Thymus (tissue), 11 donors: ENCODE measurements around the gene AIMP1. TPM values are rescaled to one million over a fixed set of nuclear protein-coding genes. Genes with fewer than 3 reads are reported as not detected.
A peak's percentile ranks its signal among the peaks of the same experiment; 100 is the strongest.
"Not testable (repeated sequence)": the region's sequence is repeated elsewhere in the genome, so short reads cannot be mapped to it uniquely, and the experiment has no call there.

Source experiments
- DNase-seq, 9 donors: peaks; one replicate each; pipeline ENCODE4 v3.0.0-alpha.2; 2013; ENCODE audit warnings: low spot score in 9 of 9, low read depth in 6 of 9, missing footprints in 1 of 9
- H3K27ac ChIP-seq, 2 donors: one replicate each; pipeline ENCODE4 v1.5.1; 2013; ENCODE audit warnings: control low read depth in 1 of 2, low read depth in 1 of 2, low read length in 1 of 2, mild to moderate bottlenecking in 1 of 2, moderate library complexity in 1 of 2
- H3K27me3 ChIP-seq, 2 donors: one replicate each; pipeline ENCODE4 v1.5.1; 2013; ENCODE audit warnings: low read length in 1 of 2; ENCODE audit not compliant: control insufficient read depth in 2 of 2, insufficient read depth in 1 of 2
- H3K36me3 ChIP-seq, 2 donors: one replicate each; pipeline ENCODE4 v1.5.1; 2013; ENCODE audit warnings: low read length in 1 of 2, mild to moderate bottlenecking in 1 of 2, moderate library complexity in 1 of 2; ENCODE audit not compliant: control insufficient read depth in 2 of 2, insufficient read depth in 2 of 2
- H3K4me1 ChIP-seq, 2 donors: one replicate each; pipeline ENCODE4 v1.5.1; 2013; ENCODE audit warnings: low read length in 2 of 2; ENCODE audit not compliant: control insufficient read depth in 2 of 2, insufficient read depth in 2 of 2
- H3K4me3 ChIP-seq, 2 donors: one replicate each; pipeline ENCODE4 v1.5.1; 2013; ENCODE audit warnings: low read length in 2 of 2, control low read depth in 1 of 2, mild to moderate bottlenecking in 1 of 2
- H3K9me3 ChIP-seq, 2 donors: one replicate each; pipeline ENCODE4 v1.5.1; 2013; ENCODE audit warnings: low read length in 1 of 2, mild to moderate bottlenecking in 1 of 2; ENCODE audit not compliant: control insufficient read depth in 2 of 2, insufficient read depth in 1 of 2
- WGBS: extraction: QIAGEN DNeasy Blood & Tissue Kit; methylation state at CpG from one replicate; pipeline ENCODE4 v1.1.7; 2013; 5-methylcytosine and 5-hydroxymethylcytosine counted together
- polyA plus RNA-seq: library from polyadenylated mRNA; stranded (reverse); fragments of 200-250 nt; gene quantifications from one replicate; pipeline ENCODE4 v1.2.3, GENCODE V29; 2013
- total RNA-seq: library from RNA; stranded (reverse); fragments of 120-200 nt; gene quantifications from one replicate; pipeline ENCODE4 v1.2.4, GENCODE V29; 2013
- donor health status: healthy.

The AIMP1 gene
- total and polyA plus RNA-seq, 2 donors, result 39.3 to 46.2 TPM

DNA sequence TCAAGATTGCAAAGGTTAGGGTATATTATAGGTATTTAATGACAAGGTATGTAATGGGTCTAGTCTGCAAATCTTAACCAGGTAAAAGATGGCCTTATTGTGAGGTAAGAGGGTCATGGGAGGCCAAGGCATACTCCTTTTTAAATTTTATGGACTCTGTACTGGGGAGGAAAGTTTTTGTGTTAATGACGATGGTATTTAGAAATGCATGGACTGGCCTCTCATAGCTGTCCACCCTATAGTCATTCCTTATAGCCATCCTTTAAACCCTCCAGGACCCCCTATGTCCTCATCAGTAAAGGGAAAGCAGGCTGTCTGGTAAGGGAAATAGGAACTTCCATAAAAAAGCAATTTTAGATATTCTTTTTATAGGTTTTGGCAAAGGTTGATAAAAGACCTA, 1.5 kb downstream of the AIMP1 start:
- no peak for DNase-seq
- no peak overlapping the region for H3K27ac ChIP-seq
- 99% methylated on average over 1 of the region's 1 CpG for WGBS
- H3K4me3 ChIP-seq, result no peak overlapping the region
- no peaks in the 10 kb centered on the region for H3K9me3 ChIP-seq
- no peaks in the 10 kb centered on the region for H3K27me3 ChIP-seq
- H3K4me1 ChIP-seq, result peaks cover 10 to 14% of the 10 kb centered on the region in 2 donors
- peaks cover 4 to 5% of the 10 kb centered on the region in 2 donors for H3K36me3 ChIP-seq

- no peak for DNase-seq
- Histone ChIP-seq H3K36me3 (peaks cover 4 to 5% of the 10 kb centered on the region in 2 donors), H3K27ac (no peak overlapping the region), H3K4me3 (no peak overlapping the region), H3K27me3 (no peaks in the 10 kb centered on the region), H3K9me3 (no peaks in the 10 kb centered on the region), H3K4me1 (peaks cover 10 to 14% of the 10 kb centered on the region in 2 donors)
Observed at GRCh38 chr4:106318511-106318910, 2.2 kb downstream of the AIMP1 start.

GRCh38 chr4:106320235-106320634, 3.9 kb downstream of the AIMP1 start:
- H3K4me3 ChIP-seq, result no peak overlapping the region
- no peaks in the 10 kb centered on the region for H3K27me3 ChIP-seq
- peaks cover 4 to 5% of the 10 kb centered on the region in 2 donors for H3K36me3 ChIP-seq
- peaks cover 3 to 10% of the 10 kb centered on the region in 2 donors for H3K4me1 ChIP-seq
- no peaks in the 10 kb centered on the region for H3K9me3 ChIP-seq
- 97% methylated on average over 1 of the region's 1 CpG for WGBS
- no peak for DNase-seq
- H3K27ac ChIP-seq, result no peak overlapping the region

DNA sequence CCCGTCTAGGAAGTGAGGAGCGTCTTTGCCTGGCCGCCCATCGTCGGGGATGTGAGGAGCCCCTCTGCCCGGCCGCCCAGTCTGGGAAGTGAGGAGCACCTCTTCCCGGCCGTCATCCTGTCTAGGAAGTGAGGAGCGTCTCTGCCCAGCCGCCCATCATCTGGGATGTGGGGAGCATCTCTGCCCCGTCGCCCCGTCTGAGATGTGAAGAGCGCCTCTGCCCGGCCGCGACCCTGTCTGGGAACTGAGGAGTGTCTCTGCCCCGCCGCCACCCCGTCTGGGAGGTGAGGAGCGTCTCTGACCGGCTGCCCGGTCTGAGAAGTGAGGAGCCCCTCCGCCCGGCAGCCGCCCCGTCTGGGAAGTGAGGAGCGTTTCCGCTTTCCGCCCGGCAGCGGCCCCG, 4.8 kb downstream of the AIMP1 start:
- H3K27ac ChIP-seq, DNase-seq, H3K27me3 ChIP-seq, H3K36me3 ChIP-seq, H3K9me3 ChIP-seq, H3K4me3 ChIP-seq: not testable (repeated sequence)
- H3K4me1 ChIP-seq, result peaks cover 3 to 10% of the 10 kb centered on the region in 2 donors
- 97% methylated on average over 34 of the region's 34 CpGs for WGBS

GRCh38 chr4:106321814-106322213, 5.5 kb downstream of the AIMP1 start:
- not testable (repeated sequence) for H3K36me3 ChIP-seq, H3K27ac ChIP-seq, DNase-seq, H3K4me3 ChIP-seq, H3K9me3 ChIP-seq, H3K27me3 ChIP-seq
- 95% methylated on average over 6 of the region's 6 CpGs for WGBS
- peaks cover 3 to 10% of the 10 kb centered on the region in 2 donors for H3K4me1 ChIP-seq

GRCh38 chr4:106323119-106323518, 6.8 kb downstream of the AIMP1 start:
- Histone ChIP-seq H3K27ac (no peak overlapping the region), H3K36me3 (peaks cover 10 to 17% of the 10 kb centered on the region in 2 donors), H3K4me3 (no peak overlapping the region), H3K27me3 (no peaks in the 10 kb centered on the region), H3K9me3 (no peaks in the 10 kb centered on the region), H3K4me1 (no peaks in the 10 kb centered on the region)
- no peak for DNase-seq

DNA sequence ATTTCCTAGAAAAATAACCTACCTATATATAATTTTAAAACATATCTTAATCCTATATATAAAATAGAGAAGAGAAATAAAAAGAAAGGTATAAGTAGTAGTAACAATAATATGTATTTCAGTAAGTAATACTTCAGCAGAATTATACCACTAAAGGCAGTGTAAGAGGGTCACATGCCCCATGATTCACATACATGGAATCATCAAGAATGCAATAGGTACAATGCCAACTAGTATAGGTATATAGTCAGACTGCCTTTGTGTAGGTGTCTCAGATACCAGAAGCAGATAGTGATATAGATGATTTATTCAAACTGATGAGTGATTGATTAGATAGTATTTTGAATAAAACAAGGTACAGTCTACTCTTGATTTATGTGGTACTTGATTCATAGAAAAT, 9.4 kb downstream of the AIMP1 start:
- DNase-seq, result no peak

GRCh38 chr4:106329041-106329618, 12.8 kb downstream of the AIMP1 start:
- 75% methylated on average over 1 of the region's 1 CpG for WGBS
- Histone ChIP-seq H3K9me3 (no peaks in the 10 kb centered on the region), H3K27ac (no peak overlapping the region), H3K4me1 (no peaks in the 10 kb centered on the region), H3K36me3 (peaks cover 8 to 53% of the 10 kb centered on the region in 2 donors), H3K4me3 (no peak overlapping the region), H3K27me3 (no peaks in the 10 kb centered on the region)
- peak in 7 of 9 donors; percentile 1 to 51 (median 20) for DNase-seq

More for the DNA sequence above, 9.4 kb downstream of the AIMP1 start:
- Histone ChIP-seq H3K27me3 (no peaks in the 10 kb centered on the region), H3K4me3 (no peak overlapping the region), H3K4me1 (no peaks in the 10 kb centered on the region), H3K36me3 (peaks cover 13 to 33% of the 10 kb centered on the region in 2 donors), H3K27ac (no peak overlapping the region), H3K9me3 (no peaks in the 10 kb centered on the region)

GRCh38 chr4:106333186-106333585, 16.8 kb downstream of the AIMP1 start:
- no peak overlapping the region for H3K27ac ChIP-seq
- H3K9me3 ChIP-seq, result peaks cover 0 to 2% of the 10 kb centered on the region in 2 donors
- WGBS, result 98% methylated on average over 5 of the region's 5 CpGs
- no peaks in the 10 kb centered on the region for H3K27me3 ChIP-seq
- no peak overlapping the region for H3K4me3 ChIP-seq
- peaks cover 9 to 71% of the 10 kb centered on the region in 2 donors for H3K36me3 ChIP-seq
- no peak for DNase-seq
- H3K4me1 ChIP-seq, result no peaks in the 10 kb centered on the region
